Prostate gland (tissue), 2 donors: ENCODE results near the gene RBM47. TPM values are rescaled to one million over a fixed set of nuclear protein-coding genes. Genes with fewer than 3 reads are reported as not detected.

ENCODE experiments used
- DNase-seq: peaks from one replicate; pipeline ENCODE4 v3.0.0-alpha.2; 2019; ENCODE audit warnings: low spot score
- H3K27ac ChIP-seq, 2 donors: fragments of 200-600 bp; sonication (generic); 2 replicates each; pipeline ENCODE4 v1.5.1; 2017 to 2019
- H3K27me3 ChIP-seq: fragments of 200-600 bp; sonication (generic); replicated peaks from 2 replicates; pipeline ENCODE4 v1.5.1; 2019; ENCODE audit not compliant: insufficient read depth
- H3K36me3 ChIP-seq, 2 donors: fragments of 200-600 bp; sonication (generic); 1 replicate in 1 of 2; 2 replicates in 1 of 2; pipeline versions ENCODE4 v1.5.1 to v1.8.1; 2017 to 2019
- H3K4me1 ChIP-seq: fragments of 200-600 bp; sonication (generic); replicated peaks from 2 replicates; pipeline ENCODE4 v1.5.1; 2019
- H3K4me3 ChIP-seq, 2 donors: fragments of 200-600 bp; sonication (generic); 2 replicates each; pipeline ENCODE4 v1.5.1; 2017 to 2019
- H3K9me3 ChIP-seq: fragments of 200-600 bp; sonication (generic); 2 replicates; pipeline ENCODE4 v1.5.1; 2017
- POLR2A ChIP-seq: fragments of 450-650 bp; IDR thresholded peaks from one replicate; pipeline ENCODE4 v1.6.1; 2016; ENCODE audit warnings: antibody characterized with exemption, mild to moderate bottlenecking
- POLR2AphosphoS5 ChIP-seq: sonication (generic); formaldehyde crosslinking; IDR thresholded peaks from one replicate; pipeline ENCODE4 v1.6.1; 2017; ENCODE audit warnings: antibody characterized with exemption
- WGBS: methylation state at CpG from one replicate; pipeline ENCODE4 v1.1.5; 2018; 5-methylcytosine and 5-hydroxymethylcytosine counted together
- intact Hi-C: fragments of 100-400 bp; cut with DNase I; formaldehyde crosslinking; loops from one replicate; pipeline ENCODE4 v1.14.2; 2022
- total RNA-seq, 2 donors: library from RNA; depleted of rRNA; stranded (reverse); fragments of >200 nt; gene quantifications; one replicate each; pipeline ENCODE4 v1.1.0, GENCODE V29; 2016
- TF ChIP-seq, protein P1 (sequence below), 4 experiments: fragments of 200-600 bp in 2 of 4; fragments of 450-650 bp in 2 of 4; sonication (generic) in 2 of 4; IDR thresholded peaks; 1 replicate in 3 of 4; 2 replicates in 1 of 4; pipeline ENCODE4 v1.5.1; 2016 to 2019; ENCODE audit warnings: antibody characterized with exemption in 4 of 4, mild to moderate bottlenecking in 2 of 4, moderate library complexity in 2 of 4

RBM47 gene
- total RNA-seq, 2 donors from 2014 or later = 241 to 302 TPM

- TF ChIP-seq POLR2AphosphoS5 (no peak), POLR2A (no peak)
- TF ChIP-seq, protein P1, sequence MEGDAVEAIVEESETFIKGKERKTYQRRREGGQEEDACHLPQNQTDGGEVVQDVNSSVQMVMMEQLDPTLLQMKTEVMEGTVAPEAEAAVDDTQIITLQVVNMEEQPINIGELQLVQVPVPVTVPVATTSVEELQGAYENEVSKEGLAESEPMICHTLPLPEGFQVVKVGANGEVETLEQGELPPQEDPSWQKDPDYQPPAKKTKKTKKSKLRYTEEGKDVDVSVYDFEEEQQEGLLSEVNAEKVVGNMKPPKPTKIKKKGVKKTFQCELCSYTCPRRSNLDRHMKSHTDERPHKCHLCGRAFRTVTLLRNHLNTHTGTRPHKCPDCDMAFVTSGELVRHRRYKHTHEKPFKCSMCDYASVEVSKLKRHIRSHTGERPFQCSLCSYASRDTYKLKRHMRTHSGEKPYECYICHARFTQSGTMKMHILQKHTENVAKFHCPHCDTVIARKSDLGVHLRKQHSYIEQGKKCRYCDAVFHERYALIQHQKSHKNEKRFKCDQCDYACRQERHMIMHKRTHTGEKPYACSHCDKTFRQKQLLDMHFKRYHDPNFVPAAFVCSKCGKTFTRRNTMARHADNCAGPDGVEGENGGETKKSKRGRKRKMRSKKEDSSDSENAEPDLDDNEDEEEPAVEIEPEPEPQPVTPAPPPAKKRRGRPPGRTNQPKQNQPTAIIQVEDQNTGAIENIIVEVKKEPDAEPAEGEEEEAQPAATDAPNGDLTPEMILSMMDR (IDR thresholded peaks at IDR 0.05) = no peak
- Histone ChIP-seq H3K9me3 (no peaks in the 10 kb centered on the region), H3K27me3 (no peaks in the 10 kb centered on the region), H3K4me3 (no peak overlapping the region), H3K36me3 (no peaks in the 10 kb centered on the region), H3K4me1 (peaks cover 29% of the 10 kb centered on the region), H3K27ac (peak overlapping the region; percentile 66 to 85)
- intact Hi-C loops = no loop called here
- 73% methylated on average over 8 of the region's 8 CpGs for WGBS
- DNase-seq = no peak
These were observed 42.9 kb downstream of the RBM47 start for GRCh38 chr4:40586729-40587128.

DNA sequence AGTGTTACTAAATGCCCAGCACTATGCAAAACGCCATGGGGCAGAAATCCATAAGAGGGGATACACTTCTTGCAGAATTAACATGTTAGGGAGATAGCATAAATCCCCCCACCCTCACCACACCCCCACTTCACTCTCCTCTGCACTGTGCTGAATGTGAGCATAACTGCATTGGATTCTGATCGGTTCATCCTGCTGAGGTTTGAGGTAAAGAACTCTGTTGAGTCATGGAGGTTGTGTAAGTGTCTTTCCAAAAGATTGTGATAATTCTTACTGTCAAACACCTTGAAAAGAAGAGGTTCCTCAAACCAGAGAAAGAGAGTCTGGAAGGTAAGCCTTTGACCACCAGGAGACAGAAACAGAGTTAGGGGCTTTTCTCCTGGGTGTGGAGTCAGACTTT, 43.6 kb downstream of the RBM47 start:
- 67% methylated on average over 2 of the region's 2 CpGs for WGBS
- peaks cover 29% of the 10 kb centered on the region for H3K4me1 ChIP-seq

DNA sequence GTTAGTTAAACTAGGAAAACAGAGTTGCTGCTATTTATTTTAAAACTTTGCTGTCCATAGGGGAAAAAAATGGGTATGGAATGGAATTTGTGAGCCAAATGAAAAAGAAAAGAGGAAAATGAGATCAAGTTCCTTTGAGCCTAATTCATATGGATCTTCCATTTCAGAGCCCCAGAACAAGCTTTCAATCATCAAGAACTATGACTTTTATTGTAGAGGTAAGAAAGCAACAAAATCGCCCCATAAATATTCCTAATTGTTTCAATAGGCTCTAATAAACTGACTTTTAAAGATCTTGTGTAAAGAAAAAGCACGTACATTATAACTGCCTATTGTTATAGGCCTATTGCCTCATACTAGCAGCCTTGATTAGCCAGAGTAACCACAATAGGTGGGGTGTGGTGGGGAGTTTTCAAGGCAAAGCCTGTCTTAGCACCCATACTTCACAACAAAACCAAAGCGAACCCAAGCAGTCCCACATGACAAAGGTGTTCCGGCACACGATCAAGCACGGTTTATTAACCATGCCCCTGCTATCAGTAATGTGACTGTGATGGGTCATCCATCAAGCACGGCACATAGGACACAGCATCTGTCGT, 44.4 kb downstream of the RBM47 start:
- no peak overlapping the region for H3K4me3 ChIP-seq
- peak overlapping the region; percentile 66 to 85 for H3K27ac ChIP-seq
- intact Hi-C loops = no loop called here
- WGBS = 49% methylated on average over 8 of the region's 8 CpGs
- no peaks in the 10 kb centered on the region for H3K27me3 ChIP-seq
- peaks cover 29% of the 10 kb centered on the region for H3K4me1 ChIP-seq
- H3K36me3 ChIP-seq = no peaks in the 10 kb centered on the region
- DNase-seq = peak; percentile 47
- H3K9me3 ChIP-seq = no peaks in the 10 kb centered on the region
- TF ChIP-seq POLR2A (no peak), POLR2AphosphoS5 (peak; percentile 83)
- TF ChIP-seq, protein P1 (IDR thresholded peaks at IDR 0.05) = no peak

More for the DNA sequence above, 43.6 kb downstream of the RBM47 start:
- Histone ChIP-seq H3K27ac (peak overlapping the region; percentile 66 to 85), H3K36me3 (no peaks in the 10 kb centered on the region), H3K4me3 (no peak overlapping the region), H3K9me3 (no peaks in the 10 kb centered on the region), H3K27me3 (no peaks in the 10 kb centered on the region)
- no peak for TF ChIP-seq POLR2AphosphoS5
- TF ChIP-seq, protein P1 (IDR thresholded peaks at IDR 0.05) = no peak
- TF ChIP-seq POLR2A = no peak
- no peak for DNase-seq
- intact Hi-C loops = no loop called here

- Histone ChIP-seq H3K27me3 (no peaks in the 10 kb centered on the region), H3K36me3 (no peaks in the 10 kb centered on the region), H3K4me3 (no peak overlapping the region), H3K9me3 (no peaks in the 10 kb centered on the region), H3K27ac (peak overlapping the region; percentile 66 to 85), H3K4me1 (peaks cover 29% of the 10 kb centered on the region)
- 91% methylated on average over 3 of the region's 3 CpGs for WGBS
- intact Hi-C loops = no loop called here
- TF ChIP-seq POLR2AphosphoS5 (no peak), POLR2A (no peak)
- TF ChIP-seq, protein P1 (IDR thresholded peaks at IDR 0.05) = no peak
- DNase-seq = no peak
These were observed 45.0 kb downstream of the RBM47 start for GRCh38 chr4:40584517-40585141.
